IMR-90 (cell line): ENCODE measurements around the gene SMYD2. TPM values are rescaled to one million over a fixed set of nuclear protein-coding genes. Genes with fewer than 3 reads are reported as not detected.

Experiments
- ATAC-seq: fragments of 200-7000 bp; cut with Tn5 transposase; 2 replicates; pipeline ENCODE4 v1.9.1; 2020; ENCODE audit warnings: low read depth, mild to moderate bottlenecking, moderate library complexity
- BruUV-seq: library from RNA; stranded (reverse); fragments of 400-500 nt; replicated peaks from 2 replicates; lab custom pipeline; 2021; lab: Mats Ljungman, UMichigan
- CTCF ChIA-PET: fragments of 300-600 bp; formaldehyde crosslinking; extraction: SDS; loops from one replicate; lab custom pipeline; 2021; ENCODE audit warnings: antibody characterized with exemption; lab: Yijun Ruan, JAX
- POLR2A ChIA-PET: fragments of 300-600 bp; sonication (Branson Sonifier 250); formaldehyde crosslinking; loops from one replicate; lab custom pipeline; 2022; ENCODE audit warnings: antibody characterized with exemption; ENCODE audit not compliant: unreplicated experiment; lab: Charles Lee
- DNase-seq: peaks from one replicate; pipeline ENCODE4 v3.0.0; 2013
- H2AFZ ChIP-seq: replicated peaks from 2 replicates; pipeline ENCODE3; 2013; ENCODE audit warnings: low read length, mild to moderate bottlenecking; ENCODE audit not compliant: poor library complexity
- H2AK5ac ChIP-seq: 2 replicates; pipeline ENCODE4 v1.6.1; 2013; ENCODE audit warnings: low read depth, low read length, inconsistent platforms
- H2AK9ac ChIP-seq: replicated peaks from 2 replicates; pipeline ENCODE3; 2013; ENCODE audit warnings: mild to moderate bottlenecking, low read depth, low read length, moderate library complexity; ENCODE audit not compliant: poor library complexity
- H2BK120ac ChIP-seq: 2 replicates; pipeline ENCODE4 v1.6.1; 2013; ENCODE audit warnings: low read depth, low read length, inconsistent platforms
- H2BK15ac ChIP-seq: 3 replicates; pipeline ENCODE4 v1.6.1; 2013; ENCODE audit warnings: low read depth, low read length, inconsistent platforms
- H2BK20ac ChIP-seq: 2 replicates; pipeline ENCODE4 v1.6.1; 2013; ENCODE audit warnings: low read depth, mild to moderate bottlenecking, inconsistent platforms, low read length, moderate library complexity
- H2BK5ac ChIP-seq: 2 replicates; pipeline ENCODE4 v1.6.1; 2013; ENCODE audit warnings: mild to moderate bottlenecking, low read depth, low read length, inconsistent platforms; ENCODE audit not compliant: poor library complexity, severe bottlenecking
- H3K14ac ChIP-seq: replicated peaks from 2 replicates; pipeline ENCODE4 v1.6.1; 2013; ENCODE audit warnings: low read depth, low read length, inconsistent platforms
- H3K18ac ChIP-seq: 2 replicates; pipeline ENCODE4 v1.6.1; 2013; ENCODE audit warnings: low read depth, low read length, control low read depth
- H3K23ac ChIP-seq: 2 replicates; pipeline ENCODE4 v1.6.1; 2013; ENCODE audit warnings: low read depth, low read length, inconsistent platforms
- H3K27ac ChIP-seq: 2 replicates; pipeline ENCODE4 v1.5.1; 2013; ENCODE audit warnings: mild to moderate bottlenecking, control low read depth, low read length; ENCODE audit not compliant: insufficient read depth
- H3K27me3 ChIP-seq: 2 replicates; pipeline ENCODE4 v1.6.1; 2013; ENCODE audit warnings: low read length; ENCODE audit not compliant: control insufficient read depth, insufficient read depth
- H3K36me3 ChIP-seq: 2 replicates; pipeline ENCODE4 v1.6.1; 2013; ENCODE audit warnings: low read length, mixed read lengths; ENCODE audit not compliant: control insufficient read depth, insufficient read depth
- H3K4ac ChIP-seq: 2 replicates; pipeline ENCODE4 v1.6.1; 2013; ENCODE audit warnings: low read depth, low read length, inconsistent platforms
- H3K4me1 ChIP-seq: 2 replicates; pipeline ENCODE4 v1.6.1; 2013; ENCODE audit warnings: low read length, mixed read lengths; ENCODE audit not compliant: control insufficient read depth, insufficient read depth
- H3K4me2 ChIP-seq: 2 replicates; pipeline ENCODE4 v1.6.1; 2013; ENCODE audit warnings: low read depth, mild to moderate bottlenecking, control low read depth, low read length, moderate library complexity
- H3K4me3 ChIP-seq: 2 replicates; pipeline ENCODE4 v1.5.1; 2013; ENCODE audit warnings: low read depth, mild to moderate bottlenecking, control low read depth, low read length, moderate library complexity; ENCODE audit not compliant: insufficient read depth
- H3K56ac ChIP-seq: 2 replicates; pipeline ENCODE4 v1.6.1; 2013; ENCODE audit warnings: low read length, inconsistent platforms; ENCODE audit not compliant: insufficient read depth; ENCODE audit errors: extremely low read depth
- H3K79me1 ChIP-seq, 2 experiments: 2 replicates each; pipeline ENCODE4 v1.6.1; 2013; ENCODE audit warnings: low read length in 2 of 2, inconsistent platforms in 1 of 2, low read depth in 1 of 2
- H3K9ac ChIP-seq: 2 replicates; pipeline ENCODE4 v1.6.1; 2013; ENCODE audit warnings: low read depth, low read length, control low read depth
- H3K9me1 ChIP-seq: 2 replicates; pipeline ENCODE4 v1.6.1; 2013; ENCODE audit warnings: low read length, inconsistent platforms; ENCODE audit not compliant: insufficient read depth
- H3K9me3 ChIP-seq: 2 replicates; pipeline ENCODE4 v1.6.1; 2013; ENCODE audit warnings: low read length; ENCODE audit not compliant: control insufficient read depth, insufficient read depth
- H4K20me1 ChIP-seq: 2 replicates; pipeline ENCODE4 v1.6.1; 2013; ENCODE audit warnings: low read length, inconsistent platforms; ENCODE audit not compliant: insufficient read depth
- H4K5ac ChIP-seq: 2 replicates; pipeline ENCODE4 v1.6.1; 2013; ENCODE audit warnings: mild to moderate bottlenecking, low read depth, low read length, control low read depth
- H4K8ac ChIP-seq, 2 experiments: 2 replicates each; pipeline ENCODE4 v1.6.1; 2013; ENCODE audit warnings: low read depth in 2 of 2, low read length in 2 of 2, control low read depth in 1 of 2, inconsistent platforms in 1 of 2
- H4K91ac ChIP-seq: 2 replicates; pipeline ENCODE4 v1.6.1; 2013; ENCODE audit warnings: low read depth, low read length, inconsistent platforms; ENCODE audit not compliant: insufficient read depth
- POLR2A ChIP-seq: IDR thresholded peaks from 2 replicates; pipeline ENCODE4 v1.6.1; 2012; ENCODE audit warnings: mild to moderate bottlenecking, low read depth, low read length
- WGBS, 2 experiments: methylation state at CpG; one replicate each; pipeline versions ENCODE4 v1.1.5 to v1.1.7; 2013; ENCODE audit warnings: missing lambda C conversion rate in 2 of 2; ENCODE audit not compliant: insufficient read length in 1 of 2; ENCODE audit errors: extremely low coverage in 2 of 2; 5-methylcytosine and 5-hydroxymethylcytosine counted together
- dilution Hi-C: fragments of 300-500 bp; cut with HindIII; formaldehyde crosslinking; loops from one replicate; pipeline ENCODE4 v1.14.3; 2018; ENCODE audit warnings: low sequenced_read_pairs; ENCODE audit not compliant: unreplicated experiment
- in situ Hi-C: fragments of 300-500 bp; cut with MboI; formaldehyde crosslinking; loops from 3 replicates; pipeline ENCODE4 v1.14.3; 2019; ENCODE audit warnings: low sequenced_read_pairs, inconsistent platforms, mixed read lengths
- intact Hi-C: fragments of 100-400 bp; cut with micrococcal nuclease; formaldehyde crosslinking; loops from 2 replicates; pipeline ENCODE4 v1.10.0; 2022
- polyA plus RNA-seq, 3 experiments: library from polyadenylated mRNA; depleted of rRNA; stranded (reverse); fragments of >200 nt; gene quantifications; 2 replicates each; pipeline ENCODE4 v1.2.3, GENCODE V29; 2012; ENCODE audit warnings: low replicate concordance in 1 of 3
- total RNA-seq: library from RNA; depleted of rRNA; stranded (reverse); fragments of >200 nt; gene quantifications from 2 replicates; pipeline ENCODE4 v1.2.3, GENCODE V29; 2012

The SMYD2 gene
- total and polyA plus RNA-seq, 2 of the 4 experiments (the other 2 are of a cell fraction), result 32.7 to 61.7 TPM

GRCh38 chr1:214303141-214303930, 22.4 kb downstream of the SMYD2 start:
- peaks cover 12 to 23% of the 10 kb centered on the region in 2 experiments for H3K79me1 ChIP-seq
- H2BK120ac ChIP-seq, result no peak overlapping the region
- H2AK9ac ChIP-seq, result peak overlapping the region; percentile 68
- H4K5ac ChIP-seq, result no peak overlapping the region
- intact Hi-C loops (no loop called here), in situ Hi-C loops (no loop called here), dilution Hi-C loops (no loop called here)
- no peak overlapping the region for H3K4me3 ChIP-seq
- no peak overlapping the region for H2AK5ac ChIP-seq
- H4K8ac ChIP-seq, result no peak overlapping the region
- no peak overlapping the region for H2BK20ac ChIP-seq
- H3K36me3 ChIP-seq, result no peaks in the 10 kb centered on the region
- H3K27me3 ChIP-seq, result no peaks in the 10 kb centered on the region
- H3K4ac ChIP-seq, result no peak overlapping the region
- peak; percentile 88 for ATAC-seq
- peaks cover 4% of the 10 kb centered on the region; the same call in 1 of the 2 replicates for H3K4me1 ChIP-seq
- no peak overlapping the region for H3K23ac ChIP-seq
- DNase-seq, result peak; percentile 44
- H3K27ac ChIP-seq, result no peak overlapping the region
- H3K9ac ChIP-seq, result no peak overlapping the region
- no peak overlapping the region for H4K91ac ChIP-seq
- no TSS peak for BruUV-seq
- H2BK15ac ChIP-seq, result no peak overlapping the region
- H2BK5ac ChIP-seq, result no peak overlapping the region
- no peaks in the 10 kb centered on the region for H3K9me3 ChIP-seq
- 53% methylated on average over 5 of the region's 25 CpGs; no CpG with 5 or more reads in 1 of the 2 experiments for WGBS, 2 experiments
- H3K9me1 ChIP-seq, result 0 out of 2 replicates have a peak, but pooled peaks cover 3% of the 10 kb centered on the region
- H2AFZ ChIP-seq, result peak overlapping the region; percentile 64
- POLR2A ChIA-PET, result no interaction called here
- H3K56ac ChIP-seq, result no peak overlapping the region
- no peak overlapping the region for H3K18ac ChIP-seq
- H3K4me2 ChIP-seq, result peak overlapping the region; percentile 56
- H4K20me1 ChIP-seq, result no peaks in the 10 kb centered on the region
- CTCF ChIA-PET, result interaction anchor here (0.6 to 1.5 kb wide), 4 partner anchors 13 to 269 kb away, joined by 3 to 5 read pairs (median 3); no protein-coding TSS in a partner anchor
- no peak for TF ChIP-seq POLR2A
- no peak overlapping the region for H3K14ac ChIP-seq
